ENCODE measurements around the gene LDLRAP1.

The LDLRAP1 gene

GRCh38 chr1:25609921-25610320, 66.5 kb downstream of the LDLRAP1 start:
- DNase-seq (ENCODE audit: low read depth): no peak

- no peak for DNase-seq (ENCODE audit: low read depth)
Measured at GRCh38 chr1:25610822-25611630, 67.6 kb downstream of the LDLRAP1 start.

GRCh38 chr1:25611843-25612242, 68.4 kb downstream of the LDLRAP1 start:
- no peak for DNase-seq (ENCODE audit: low read depth)

- DNase-seq (ENCODE audit: low read depth): no peak
Measured at GRCh38 chr1:25612421-25612820, 69.0 kb downstream of the LDLRAP1 start.

- no peak for DNase-seq (ENCODE audit: low read depth)
Measured at GRCh38 chr1:25613091-25613490, 69.7 kb downstream of the LDLRAP1 start.

- no peak for DNase-seq (ENCODE audit: low read depth)
Measured at GRCh38 chr1:25614501-25615171, 71.2 kb downstream of the LDLRAP1 start.

GRCh38 chr1:25615172-25615541, 71.8 kb downstream of the LDLRAP1 start:
- no peak for DNase-seq (ENCODE audit: low read depth)

GRCh38 chr1:25615563-25616094, 72.2 kb downstream of the LDLRAP1 start:
- DNase-seq (ENCODE audit: low read depth): no peak

GRCh38 chr1:25616095-25616986, 72.9 kb downstream of the LDLRAP1 start, which contains the start of gene MAN1C1:
TSS of gene MAN1C1 (plus strand) at chr1:25616791. CDS start at chr1:25617798, 1,007 bp downstream.
- peak; percentile 65 for DNase-seq (ENCODE audit: low read depth)

- no peak for DNase-seq (ENCODE audit: low read depth)
Measured at GRCh38 chr1:25616987-25617624, 73.7 kb downstream of the LDLRAP1 start.

GRCh38 chr1:25617625-25618432, 74.4 kb downstream of the LDLRAP1 start:
- no peak for DNase-seq (ENCODE audit: low read depth)

- DNase-seq (ENCODE audit: low read depth): no peak
Measured at GRCh38 chr1:25618433-25618808, 75.0 kb downstream of the LDLRAP1 start.
